GM11168 (cell line): ENCODE results near the gene RAB38.

ENCODE experiments used
- in situ Hi-C: fragments of 300-500 bp; cut with MboI; formaldehyde crosslinking; loops from one replicate; pipeline ENCODE4 v1.12.0; 2022; ENCODE audit warnings: low sequenced_read_pairs; ENCODE audit not compliant: unreplicated experiment

The RAB38 gene

DNA sequence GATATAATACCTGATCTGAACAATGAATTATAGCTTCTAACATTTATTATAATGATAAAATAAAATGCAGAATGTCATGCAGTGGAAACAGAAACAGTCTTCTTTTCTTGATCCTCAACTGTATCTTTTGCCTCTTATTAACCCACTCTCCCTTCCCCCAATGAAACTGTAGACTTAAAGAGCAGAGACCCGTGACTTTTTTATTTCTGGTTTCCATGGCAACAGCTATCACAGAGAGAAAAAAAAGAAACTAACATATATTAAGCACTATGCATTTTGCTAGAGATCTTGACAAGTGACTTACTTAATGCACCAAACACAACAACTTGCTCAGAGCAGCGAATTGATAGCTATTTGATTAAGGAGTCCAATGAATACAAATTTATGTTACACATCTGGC is 69.3 kb downstream of the RAB38 start:
- in situ Hi-C loops = loop anchor here (10.0 kb wide), 1 partner anchor 439 kb away; no protein-coding TSS in a partner anchor

GRCh38 chr11:88105526-88105925 is 69.7 kb downstream of the RAB38 start:
- in situ Hi-C loops = loop anchor here (10.0 kb wide), 1 partner anchor 439 kb away; no protein-coding TSS in a partner anchor

- in situ Hi-C loops = loop anchor here (10.0 kb wide), 1 partner anchor 440 kb away; no protein-coding TSS in a partner anchor
Measured at GRCh38 chr11:88104408-88104807, 70.8 kb downstream of the RAB38 start.

DNA sequence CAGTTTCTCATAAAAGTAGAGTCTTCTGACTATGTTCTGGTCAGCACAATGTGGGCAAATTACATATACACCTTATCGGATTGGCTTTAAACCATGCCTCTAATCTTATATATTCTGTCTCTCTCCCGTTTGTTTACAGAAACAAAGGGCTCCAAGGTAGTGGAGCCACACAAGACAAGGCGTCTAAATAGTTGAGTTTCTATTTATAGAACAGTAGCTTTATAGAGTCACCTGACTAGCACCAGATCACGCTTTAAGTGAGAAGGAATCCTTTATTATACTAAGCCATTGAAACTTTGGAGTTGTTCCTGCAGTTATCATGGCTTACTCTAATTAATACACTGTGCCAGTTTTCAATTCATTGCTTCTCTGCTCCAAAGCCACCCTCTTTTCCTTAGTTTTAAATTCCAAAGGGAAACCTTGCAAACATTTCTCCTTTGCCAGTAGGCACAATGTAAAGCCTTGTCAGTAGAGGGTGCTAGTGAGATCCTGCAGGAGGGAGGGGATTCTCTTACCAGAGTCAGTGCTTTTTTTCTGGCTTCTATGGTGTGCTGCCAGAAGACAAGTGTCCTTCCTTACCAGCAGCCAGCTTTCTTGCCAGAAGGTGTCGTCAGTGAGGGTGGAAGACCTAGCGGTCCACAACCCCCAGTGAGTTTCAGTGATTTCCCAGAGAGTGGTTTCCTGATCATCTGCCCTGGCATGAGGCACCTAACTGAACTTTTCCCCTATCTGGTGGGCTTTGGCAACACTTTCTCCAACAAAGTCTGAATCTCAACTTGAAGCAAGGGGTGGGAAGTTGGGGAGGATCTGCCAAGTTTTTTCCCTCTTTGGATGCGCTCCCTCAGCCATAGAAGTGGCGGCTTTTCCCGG is 71.7 kb downstream of the RAB38 start:
- in situ Hi-C loops = loop anchor here (10.0 kb wide), 1 partner anchor 441 kb away; no protein-coding TSS in a partner anchor

GRCh38 chr11:88102598-88102934 is 72.7 kb downstream of the RAB38 start:
- in situ Hi-C loops = loop anchor here (10.0 kb wide), 1 partner anchor 442 kb away; no protein-coding TSS in a partner anchor

DNA sequence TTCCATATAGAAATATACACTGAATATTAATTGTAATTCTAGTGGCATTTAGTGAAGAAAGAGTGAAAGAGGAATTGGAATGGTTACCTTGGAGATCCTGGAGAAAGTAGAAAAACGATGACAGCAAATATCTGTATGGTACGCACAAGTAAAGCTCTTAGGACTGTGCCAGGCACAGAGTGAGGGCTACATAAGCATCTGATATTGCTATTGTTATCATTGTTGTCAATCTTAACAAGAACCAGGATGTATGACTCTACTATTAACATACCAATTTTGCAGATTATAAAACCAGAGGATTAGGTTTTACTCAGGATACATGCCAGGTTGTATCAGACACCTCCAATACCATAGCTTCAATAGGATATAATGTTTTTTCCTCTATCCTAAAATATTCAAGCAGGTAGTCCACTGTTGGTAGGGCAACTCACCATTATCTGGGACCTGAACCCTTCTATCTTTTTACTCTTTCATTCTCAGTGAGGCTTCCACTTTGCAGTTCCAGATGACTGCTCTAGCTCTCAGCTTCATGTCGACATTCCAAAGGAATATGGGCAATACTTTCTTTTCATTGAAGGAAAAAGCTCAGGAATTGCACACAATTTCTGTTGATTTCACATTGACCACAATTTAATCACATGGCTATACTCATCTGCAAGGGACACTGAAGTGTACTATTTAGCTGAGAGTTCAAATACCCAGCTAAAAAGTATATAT is 73.2 kb downstream of the RAB38 start:
- in situ Hi-C loops = loop anchor here (10.0 kb wide), 1 partner anchor 443 kb away; no protein-coding TSS in a partner anchor

DNA sequence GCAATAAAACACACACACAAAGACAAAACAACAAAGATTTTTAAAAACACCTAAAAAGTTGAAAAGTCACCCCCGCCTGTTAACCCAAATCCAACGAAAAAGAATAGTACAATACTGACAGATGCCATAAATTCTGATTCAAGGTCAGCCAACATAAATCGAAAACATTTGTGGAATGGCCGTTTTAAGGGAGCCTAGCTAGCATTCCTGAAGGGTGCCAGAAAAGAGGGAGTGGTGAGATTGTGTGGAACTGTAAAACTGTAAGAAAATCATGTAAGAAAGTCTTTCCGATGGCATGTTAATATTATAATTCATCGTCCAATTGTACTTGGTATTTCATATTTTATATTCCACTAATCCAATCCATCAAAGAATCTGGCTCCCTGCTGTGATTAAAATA is 75.1 kb downstream of the RAB38 start:
- in situ Hi-C loops = loop anchor here (10.0 kb wide), 1 partner anchor 445 kb away; no protein-coding TSS in a partner anchor

DNA sequence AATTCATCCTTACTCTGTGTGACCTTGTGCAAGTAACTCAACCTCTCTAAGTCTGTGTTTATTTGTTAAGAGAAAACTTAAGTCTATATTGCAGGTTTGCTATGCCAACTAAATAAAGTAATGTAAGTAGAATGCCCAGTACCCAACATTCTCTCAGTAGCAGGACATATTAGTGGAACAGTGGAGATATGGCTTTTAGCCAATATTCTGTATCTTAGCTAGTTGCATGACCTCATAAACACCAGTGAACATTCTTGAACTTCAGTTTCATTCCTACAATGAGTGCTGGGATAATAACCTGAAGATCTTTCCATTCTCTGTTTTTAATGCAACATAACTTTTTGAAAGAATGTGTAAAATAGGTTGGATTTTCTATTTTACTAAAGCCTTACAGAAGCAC is 77.0 kb downstream of the RAB38 start:
- in situ Hi-C loops = no loop called here

GRCh38 chr11:88089134-88089533 is 86.1 kb downstream of the RAB38 start:
- in situ Hi-C loops = no loop called here

- in situ Hi-C loops = no loop called here
Measured at GRCh38 chr11:88087337-88087736, 87.9 kb downstream of the RAB38 start.

- in situ Hi-C loops = no loop called here
Measured at GRCh38 chr11:88086297-88086696, 88.9 kb downstream of the RAB38 start.

- in situ Hi-C loops = no loop called here
Measured at GRCh38 chr11:88070437-88070836, 104.8 kb downstream of the RAB38 start.

DNA sequence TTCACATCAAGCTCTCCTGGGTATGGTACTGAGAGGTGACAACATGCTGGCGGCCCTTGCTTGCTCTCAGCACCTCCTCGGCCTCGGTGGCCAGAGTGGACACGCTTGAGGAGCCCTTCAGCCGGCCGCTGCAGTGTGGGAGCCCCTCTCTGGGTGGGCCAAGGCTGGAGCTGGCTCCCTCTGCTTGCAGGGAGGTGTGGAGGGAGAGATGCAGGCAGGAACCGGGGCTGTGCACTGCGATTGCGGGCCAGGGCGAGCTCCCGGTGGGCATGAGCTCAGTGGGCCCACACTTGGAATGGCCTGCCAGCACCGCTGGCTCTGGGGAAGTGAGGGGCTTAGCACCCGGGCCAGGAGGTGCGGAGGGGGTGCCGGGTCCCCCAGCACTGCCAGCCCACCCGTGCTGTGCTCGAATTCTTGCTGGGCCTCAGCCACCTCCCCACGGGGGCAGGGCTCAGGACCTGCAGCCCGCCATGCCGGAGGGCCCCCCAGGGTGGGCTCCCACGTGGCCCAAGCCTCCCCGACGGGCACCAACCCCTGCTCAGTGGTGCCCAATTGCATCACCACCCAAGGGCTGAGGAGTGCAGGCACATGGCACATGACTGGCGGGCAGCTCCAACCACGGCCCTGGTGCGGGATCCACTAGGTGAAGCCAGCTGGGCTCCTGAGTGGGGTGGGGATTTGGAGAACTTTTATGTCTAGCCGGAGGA is 106.2 kb downstream of the RAB38 start:
- in situ Hi-C loops = no loop called here

DNA sequence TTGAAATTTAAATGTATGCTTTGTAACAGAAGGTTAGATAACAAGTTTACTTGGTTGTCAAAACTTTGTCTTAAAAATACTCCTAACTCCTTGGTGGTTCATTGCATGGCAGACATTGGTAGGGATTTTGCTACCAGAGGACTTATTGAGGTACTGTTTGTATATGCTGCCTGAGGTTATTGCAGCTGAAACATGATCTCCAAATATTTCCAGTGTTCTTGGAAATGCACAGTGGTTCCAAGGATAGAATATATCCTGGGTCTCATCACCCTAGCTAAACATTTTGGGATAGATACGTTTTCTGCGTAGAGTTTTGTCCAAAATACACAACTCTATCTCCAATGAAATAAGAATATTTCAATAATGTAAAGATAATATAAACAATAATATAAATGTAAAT is 109.2 kb downstream of the RAB38 start:
- in situ Hi-C loops = no loop called here

DNA sequence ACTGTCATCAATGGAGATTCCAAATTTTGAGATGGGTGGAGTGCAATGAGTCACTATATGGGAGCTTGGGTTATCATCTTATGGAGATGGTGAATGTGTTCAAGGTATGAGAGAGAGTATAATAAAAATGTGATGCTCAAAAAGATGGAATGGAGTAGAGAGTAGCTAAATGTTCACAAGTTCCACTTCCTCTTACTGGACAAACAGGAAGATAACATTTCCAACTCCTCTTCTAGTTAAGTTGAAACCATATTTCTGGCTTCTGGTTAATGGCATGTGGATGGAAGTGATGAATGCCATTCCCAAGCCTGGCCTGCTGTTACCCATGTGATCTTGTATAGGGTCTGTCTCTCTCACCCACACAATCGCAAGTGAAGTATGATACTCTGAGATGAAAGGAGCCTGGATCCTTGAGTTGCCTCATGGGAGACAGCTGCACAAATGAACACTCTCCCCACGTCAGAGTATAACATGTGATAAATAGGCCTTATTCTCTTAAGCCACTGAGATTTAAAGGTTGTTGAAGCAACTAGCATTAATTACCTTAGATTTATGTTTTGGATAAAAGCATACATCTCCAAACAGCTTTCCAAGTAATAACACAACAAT is 111.0 kb downstream of the RAB38 start:
- in situ Hi-C loops = no loop called here
